ENCODE measurements around the gene SLC22A23.

- TF ChIP-seq POLR2AphosphoS5 (IDR thresholded peaks at IDR 0.05) = no peak
- no peak for TF ChIP-seq CTCF (IDR thresholded peaks at IDR 0.05)
- TF ChIP-seq POLR2A (IDR thresholded peaks at IDR 0.05) = no peak
- TF ChIP-seq EP300 (IDR thresholded peaks at IDR 0.05) = no peak
Measured at GRCh38 chr6:3398165-3398562, 58.7 kb downstream of the SLC22A23 start.

Measured in stomach (tissue), 4 donors.